Measurements from ENCODE around the gene RAMP2. TPM values are rescaled to one million over a fixed set of nuclear protein-coding genes. Genes with fewer than 3 reads are reported as not detected.

The RAMP2 gene
- total RNA-seq, 1 experiment from 2014 or later = 21.4 TPM

DNA sequence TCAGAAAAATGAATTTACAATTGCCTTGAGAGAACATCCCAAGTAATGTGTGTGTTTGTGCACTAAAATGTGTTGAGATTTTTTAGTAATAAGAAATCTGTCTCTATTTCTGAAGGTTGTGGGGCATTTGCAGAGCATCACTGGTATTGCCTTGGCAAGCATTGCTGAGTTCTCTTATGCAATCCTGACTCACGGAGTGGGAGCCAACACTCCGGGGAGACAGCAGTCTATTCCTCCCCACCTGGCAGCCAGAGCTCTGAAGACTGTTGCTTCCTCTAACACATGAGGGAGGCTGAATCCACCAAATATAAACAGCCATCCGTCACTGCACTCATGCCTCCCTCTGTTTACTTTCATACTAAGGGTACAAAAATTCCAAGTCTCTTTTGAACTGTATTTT lies 48.2 kb downstream of the RAMP2 start:
- CTCF ChIA-PET = interaction anchor here (1.4 kb wide), 1 partner anchor 15 kb away, joined by 6 read pairs; the partner anchor contains the start of gene BECN1
- peaks cover 38% of the 10 kb centered on the region for H3K36me3 Mint-ChIP-seq (ENCODE audit: insufficient read depth, unreplicated experiment)

More for the DNA sequence above, 48.2 kb downstream of the RAMP2 start:
- Mint-ChIP-seq H3K27me3 (ENCODE audit: insufficient read depth, unreplicated experiment) (no peaks in the 10 kb centered on the region), H3K4me3 (ENCODE audit: unreplicated experiment) (no peak overlapping the region), H3K9me3 (ENCODE audit: unreplicated experiment) (no peaks in the 10 kb centered on the region), H3K4me1 (ENCODE audit: low read depth, unreplicated experiment) (peaks cover 6% of the 10 kb centered on the region), H3K27ac (ENCODE audit: unreplicated experiment) (no peak overlapping the region)
- TF ChIP-seq, protein P1, sequence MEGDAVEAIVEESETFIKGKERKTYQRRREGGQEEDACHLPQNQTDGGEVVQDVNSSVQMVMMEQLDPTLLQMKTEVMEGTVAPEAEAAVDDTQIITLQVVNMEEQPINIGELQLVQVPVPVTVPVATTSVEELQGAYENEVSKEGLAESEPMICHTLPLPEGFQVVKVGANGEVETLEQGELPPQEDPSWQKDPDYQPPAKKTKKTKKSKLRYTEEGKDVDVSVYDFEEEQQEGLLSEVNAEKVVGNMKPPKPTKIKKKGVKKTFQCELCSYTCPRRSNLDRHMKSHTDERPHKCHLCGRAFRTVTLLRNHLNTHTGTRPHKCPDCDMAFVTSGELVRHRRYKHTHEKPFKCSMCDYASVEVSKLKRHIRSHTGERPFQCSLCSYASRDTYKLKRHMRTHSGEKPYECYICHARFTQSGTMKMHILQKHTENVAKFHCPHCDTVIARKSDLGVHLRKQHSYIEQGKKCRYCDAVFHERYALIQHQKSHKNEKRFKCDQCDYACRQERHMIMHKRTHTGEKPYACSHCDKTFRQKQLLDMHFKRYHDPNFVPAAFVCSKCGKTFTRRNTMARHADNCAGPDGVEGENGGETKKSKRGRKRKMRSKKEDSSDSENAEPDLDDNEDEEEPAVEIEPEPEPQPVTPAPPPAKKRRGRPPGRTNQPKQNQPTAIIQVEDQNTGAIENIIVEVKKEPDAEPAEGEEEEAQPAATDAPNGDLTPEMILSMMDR (IDR thresholded peaks at IDR 0.05; ENCODE audit: insufficient read depth in 1 of 2, low read depth in 1 of 2, low read length in 1 of 2, severe bottlenecking in 1 of 2, unreplicated experiment in 1 of 2) = no peak
- H3K27me3 ChIP-seq (replicated peaks; ENCODE audit: control insufficient read depth, insufficient read depth, low read length) = no peaks in the 10 kb centered on the region
- BruUV-seq (replicated peaks) = no TSS peak
- H3K4me3 ChIP-seq (ENCODE audit: low read depth, low read length) = no peak overlapping the region
- H3K36me3 ChIP-seq (ENCODE audit: control insufficient read depth, insufficient read depth, low read length) = no peaks in the 10 kb centered on the region
- DNase-seq = no peak
- POLR2A ChIA-PET = no interaction called here
- H3K9me3 ChIP-seq = no peaks in the 10 kb centered on the region
- peaks cover 11% of the 10 kb centered on the region; the same call in 1 of the 2 replicates for H3K4me1 ChIP-seq
- intact Hi-C loops (cut with micrococcal nuclease; ENCODE audit: unreplicated experiment) = no loop called here

Other genes starting within 250 kb of the RAMP2 start
- gene NAGLU, start 225.0 kb upstream of the RAMP2 start, total RNA-seq (2022) = 28.7 and 29.2 TPM in 2 replicates
- 2.3 and 4.0 TPM in 2 replicates for gene HSD17B1, start 208.3 kb upstream of the RAMP2 start, total RNA-seq (2022)
- gene COASY, start 199.1 kb upstream of the RAMP2 start, total RNA-seq (2022) = 128 and 138 TPM in 2 replicates
- gene MLX, start 194.1 kb upstream of the RAMP2 start, total RNA-seq (2022) = 37.5 and 41.2 TPM in 2 replicates
- 24.7 and 25.2 TPM in 2 replicates for gene PSMC3IP, start 183.5 kb upstream of the RAMP2 start, total RNA-seq (2022)
- 58.6 and 59.0 TPM in 2 replicates for gene RETREG3, start 151.9 kb upstream of the RAMP2 start, total RNA-seq (2022)
- gene TUBG1, start 151.5 kb upstream of the RAMP2 start, total RNA-seq (2022) = 108 and 112 TPM in 2 replicates
- gene TUBG2, start 101.9 kb upstream of the RAMP2 start, total RNA-seq (2022) = 23.8 and 26.5 TPM in 2 replicates
- 25.3 and 26.2 TPM in 2 replicates for gene PLEKHH3, start 84.2 kb upstream of the RAMP2 start, total RNA-seq (2022)
- gene CCR10, start 79.4 kb upstream of the RAMP2 start, total RNA-seq (2022) = 1.6 and 3.2 TPM in 2 replicates
- 7.2 and 7.5 TPM in 2 replicates for gene CNTNAP1, start 78.7 kb upstream of the RAMP2 start, total RNA-seq (2022)
- 16.9 and 18.0 TPM in 2 replicates for gene EZH1, start 16.2 kb upstream of the RAMP2 start, total RNA-seq (2022)
- 96.0 and 103 TPM in 2 replicates for gene VPS25, start 12.2 kb downstream of the RAMP2 start, total RNA-seq (2022)
- 3.3 and 4.1 TPM in 2 replicates for gene WNK4, start 19.4 kb downstream of the RAMP2 start, total RNA-seq (2022)
- 63.5 and 63.6 TPM in 2 replicates for gene COA3, start 37.5 kb downstream of the RAMP2 start, total RNA-seq (2022)
- gene CNTD1, start 37.6 kb downstream of the RAMP2 start, total RNA-seq (2022) = 1.7 and 2.2 TPM in 2 replicates
- gene BECN1, start 63.1 kb downstream of the RAMP2 start, total RNA-seq (2022) = 82.0 and 82.7 TPM in 2 replicates
- 195 and 197 TPM in 2 replicates for gene PSME3, start 72.2 kb downstream of the RAMP2 start, total RNA-seq (2022)
- gene AOC2, start 83.4 kb downstream of the RAMP2 start, total RNA-seq (2022) = 3.7 and 4.2 TPM in 2 replicates
- gene AOC3, start 90.0 kb downstream of the RAMP2 start, total RNA-seq (2022) = 0.49 and 0.93 TPM in 2 replicates
- gene G6PC1, start 139.6 kb downstream of the RAMP2 start, total RNA-seq (2022) = not detected in 2 replicates
- 69.0 and 76.2 TPM in 2 replicates for gene AARSD1, start 203.2 kb downstream of the RAMP2 start, total RNA-seq (2022)
- gene PTGES3L, start 218.9 kb downstream of the RAMP2 start, total RNA-seq (2022) = 1.1 and 1.2 TPM in 2 replicates
- gene RUNDC1, start 219.3 kb downstream of the RAMP2 start, total RNA-seq (2022) = 17.6 and 18.2 TPM in 2 replicates
- 1,565 and 1,613 TPM in 2 replicates for gene RPL27, start 237.2 kb downstream of the RAMP2 start, total RNA-seq (2022)
- 9.4 and 10.2 TPM in 2 replicates for gene IFI35, start 245.6 kb downstream of the RAMP2 start, total RNA-seq (2022)

Measured in Caco-2 (cell line).